H7 (cell line): ENCODE data around the gene ADAM12. TPM values are rescaled to one million over a fixed set of nuclear protein-coding genes. Genes with fewer than 3 reads are reported as not detected.
"Not testable (repeated sequence)": the region's sequence is repeated elsewhere in the genome, so short reads cannot be mapped to it uniquely, and the experiment has no call there.

Experiments used
- DNase-seq: peaks from one replicate; pipeline ENCODE4 v3.0.0; 2012
- H3K27me3 ChIP-seq: 2 replicates; pipeline ENCODE4 v1.6.0; 2011; ENCODE audit warnings: mild to moderate bottlenecking, low read length; ENCODE audit not compliant: control insufficient read depth, insufficient read depth
- H3K36me3 ChIP-seq: replicated peaks from 2 replicates; pipeline ENCODE4 v1.5.1; 2011; ENCODE audit warnings: low read length; ENCODE audit not compliant: control insufficient read depth, insufficient read depth
- H3K4me3 ChIP-seq: 2 replicates; pipeline ENCODE4 v1.5.1; 2011; ENCODE audit warnings: low read depth, mild to moderate bottlenecking, control low read depth, low read length, moderate library complexity; ENCODE audit not compliant: insufficient read depth
- total RNA-seq: library from RNA; depleted of rRNA; stranded (reverse); fragments of >200 nt; shearing (Covaris generic); gene quantifications from 2 replicates; pipeline ENCODE4 v1.2.3, GENCODE V29; 2014

ADAM12 gene
- total RNA-seq, 1 experiment from 2014 or later: 0.66 TPM

- peak; percentile 55 for DNase-seq
- no peaks in the 10 kb centered on the region for H3K27me3 ChIP-seq
- no peaks in the 10 kb centered on the region for H3K36me3 ChIP-seq
- H3K4me3 ChIP-seq: no peak overlapping the region
Observed at GRCh38 chr10:125982260-125982948, 405.9 kb downstream of the ADAM12 start.

- no peaks in the 10 kb centered on the region for H3K27me3 ChIP-seq
- no peak for DNase-seq
- no peak overlapping the region for H3K4me3 ChIP-seq
- no peaks in the 10 kb centered on the region for H3K36me3 ChIP-seq
Observed at GRCh38 chr10:125980521-125981035, 407.7 kb downstream of the ADAM12 start.

DNA sequence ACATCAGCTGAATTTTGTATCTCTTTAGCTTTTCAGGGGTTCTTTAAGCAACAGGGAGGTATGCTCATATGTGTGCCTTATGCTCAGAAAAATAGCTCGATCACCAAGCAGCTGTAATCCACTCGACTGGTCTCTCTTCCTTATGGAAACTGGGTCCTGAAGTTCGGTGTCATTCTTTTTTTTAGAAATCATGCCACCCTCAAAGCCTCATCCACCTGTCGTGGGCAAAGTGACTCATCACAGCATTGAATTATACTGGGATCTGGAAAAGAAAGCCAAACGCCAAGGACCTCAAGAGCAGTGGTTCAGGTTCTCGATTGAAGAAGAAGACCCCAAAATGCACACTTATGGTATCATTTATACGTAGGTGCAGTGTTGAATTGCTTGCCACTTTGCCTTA, 408.3 kb downstream of the ADAM12 start:
- Histone ChIP-seq H3K4me3 (no peak overlapping the region), H3K27me3 (no peaks in the 10 kb centered on the region), H3K36me3 (no peaks in the 10 kb centered on the region)
- no peak for DNase-seq

DNA sequence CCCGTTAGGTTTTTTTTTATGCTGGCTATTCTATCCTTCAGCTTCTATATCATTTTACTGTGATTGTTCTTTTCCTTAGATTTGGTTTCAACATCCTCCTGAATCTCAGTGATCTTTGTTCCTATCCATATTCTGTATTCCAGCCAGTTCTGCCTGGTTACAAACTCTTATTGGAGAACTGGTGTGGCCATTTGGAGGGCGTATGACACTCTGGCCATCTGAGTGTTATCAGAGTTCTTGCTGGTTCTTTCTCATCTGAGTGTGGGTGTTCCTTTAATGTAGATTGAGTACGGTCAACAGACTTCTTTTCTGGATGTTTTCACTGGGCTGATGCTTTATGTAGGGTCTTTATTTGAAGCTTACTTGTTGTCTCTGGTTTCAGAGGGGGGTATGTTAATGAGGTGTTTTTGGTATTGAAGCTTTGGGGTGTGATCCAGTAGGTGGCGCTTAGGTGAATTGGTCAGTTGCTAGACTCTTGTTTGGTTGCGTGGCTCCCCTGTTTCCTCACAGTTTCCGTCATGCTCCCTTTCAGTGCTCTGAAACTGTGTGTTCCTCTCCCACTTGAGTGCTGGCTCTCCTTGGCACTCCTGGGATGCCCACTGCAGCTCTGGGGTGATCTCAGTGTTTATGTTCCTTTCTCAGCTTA, 411.2 kb downstream of the ADAM12 start:
- Histone ChIP-seq H3K36me3 (no peaks in the 10 kb centered on the region), H3K4me3 (no peak overlapping the region), H3K27me3 (no peaks in the 10 kb centered on the region)
- no peak for DNase-seq

DNA sequence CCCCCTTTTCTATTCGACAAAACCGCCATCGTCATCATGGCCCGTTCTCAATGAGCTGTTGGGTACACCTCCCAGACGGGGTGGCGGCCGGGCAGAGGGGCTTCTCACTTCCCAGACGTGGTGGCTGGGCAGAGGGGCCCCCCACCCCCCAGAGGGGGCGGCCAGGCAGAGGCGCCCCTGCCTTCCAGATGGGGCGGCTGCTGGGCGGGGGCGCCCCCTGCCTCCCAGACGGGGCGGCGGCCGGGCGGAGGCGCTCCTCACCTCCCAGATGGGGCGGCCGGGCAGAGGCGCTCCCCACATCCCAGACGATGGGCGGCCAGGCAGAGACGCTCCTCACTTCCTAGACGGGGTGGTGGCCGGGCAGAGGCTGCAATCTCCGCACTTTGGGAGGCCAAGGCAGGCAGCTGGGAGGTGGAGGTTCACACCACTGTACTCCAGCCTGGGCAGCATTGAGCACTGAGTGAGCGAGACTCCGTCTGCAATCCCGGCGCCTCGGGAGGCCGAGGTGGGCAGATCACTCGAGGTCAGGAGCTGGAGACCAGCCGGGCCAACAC, 418.1 kb downstream of the ADAM12 start:
- H3K4me3 ChIP-seq, DNase-seq, H3K36me3 ChIP-seq, H3K27me3 ChIP-seq: not testable (repeated sequence)

DNA sequence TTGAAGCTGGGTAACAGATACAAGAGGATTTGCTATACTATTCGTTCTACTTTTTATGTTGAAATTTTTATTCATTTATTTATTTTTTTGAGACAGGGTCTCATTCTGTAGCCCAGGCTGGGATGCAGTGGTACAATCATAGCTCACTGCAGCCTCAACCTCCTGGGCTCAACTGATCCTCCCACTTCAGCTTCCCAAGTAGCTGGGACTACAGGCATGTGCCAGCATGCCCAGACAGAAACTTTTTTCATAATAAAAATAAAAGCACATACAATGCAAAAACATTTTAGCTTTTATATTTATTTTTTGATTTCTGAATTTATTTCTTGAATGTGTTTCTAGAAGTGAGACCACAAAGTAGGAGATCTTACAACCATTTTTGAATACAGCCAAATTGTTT, 420.7 kb downstream of the ADAM12 start:
- H3K27me3 ChIP-seq: no peaks in the 10 kb centered on the region
- H3K36me3 ChIP-seq: no peaks in the 10 kb centered on the region
- H3K4me3 ChIP-seq: no peak overlapping the region
- no peak for DNase-seq

GRCh38 chr10:125964558-125964957, 423.7 kb downstream of the ADAM12 start:
- H3K4me3 ChIP-seq: no peak overlapping the region
- H3K27me3 ChIP-seq: no peaks in the 10 kb centered on the region
- no peaks in the 10 kb centered on the region for H3K36me3 ChIP-seq
- DNase-seq: no peak
